Fibroblast of lung (primary cell): ENCODE results near the gene CBR3. TPM values are rescaled to one million over a fixed set of nuclear protein-coding genes. Genes with fewer than 3 reads are reported as not detected.
A peak's percentile ranks its signal among the peaks of the same experiment; 100 is the strongest.

Experiments used
- DNase-seq, 2 donors: peaks; one replicate each; pipeline versions ENCODE4 v3.0.0 to v3.0.0-alpha.2; 2010; ENCODE audit warnings: low read depth in 2 of 2
- H2AFZ ChIP-seq: 2 replicates; pipeline ENCODE4 v1.5.1; 2012; ENCODE audit warnings: low read length, control low read depth, inconsistent platforms
- H3K27ac ChIP-seq: 2 replicates; pipeline ENCODE4 v1.5.1; 2011; ENCODE audit warnings: low read length, control low read depth; ENCODE audit not compliant: insufficient read depth
- H3K27me3 ChIP-seq: 2 replicates; pipeline ENCODE4 v1.5.1; 2011; ENCODE audit warnings: mild to moderate bottlenecking, low read length; ENCODE audit not compliant: control insufficient read depth, insufficient read depth
- H3K36me3 ChIP-seq: 2 replicates; pipeline ENCODE4 v1.5.1; 2011; ENCODE audit warnings: low read length; ENCODE audit not compliant: control insufficient read depth, insufficient read depth
- H3K4me1 ChIP-seq: 2 replicates; pipeline ENCODE4 v1.5.1; 2011; ENCODE audit warnings: low read length; ENCODE audit not compliant: control insufficient read depth, insufficient read depth; ENCODE audit errors: extremely low read depth
- H3K4me2 ChIP-seq: 2 replicates; pipeline ENCODE4 v1.5.1; 2011; ENCODE audit warnings: low read length, control low read depth; ENCODE audit not compliant: insufficient read depth; ENCODE audit errors: extremely low read depth
- H3K4me3 ChIP-seq, 4 experiments: fragments of 200-600 bp in 1 of 4; sonication (generic) in 1 of 4; replicated peaks in 1 of 4; 2 replicates each; pipeline ENCODE4 v1.5.1; 2011 to 2016; ENCODE audit warnings: low read length in 4 of 4, low read depth in 3 of 4, mild to moderate bottlenecking in 3 of 4, control low read depth in 2 of 4, inconsistent platforms in 1 of 4, mixed read lengths in 1 of 4; ENCODE audit not compliant: insufficient read depth in 1 of 4; ENCODE audit errors: control extremely low read depth in 1 of 4
- H3K79me2 ChIP-seq: 2 replicates; pipeline ENCODE4 v1.5.1; 2012; ENCODE audit warnings: mild to moderate bottlenecking, low read length, inconsistent platforms; ENCODE audit not compliant: control insufficient read depth, insufficient read depth
- H3K9ac ChIP-seq: 2 replicates; pipeline ENCODE4 v1.5.1; 2011; ENCODE audit warnings: mild to moderate bottlenecking, low read length, control low read depth; ENCODE audit not compliant: insufficient read depth
- H3K9me3 ChIP-seq: 2 replicates; pipeline ENCODE4 v1.5.1; 2012; ENCODE audit warnings: low read depth, low read length; ENCODE audit not compliant: control insufficient read depth, insufficient read depth
- H4K20me1 ChIP-seq: 2 replicates; pipeline ENCODE4 v1.5.1; 2011; ENCODE audit warnings: low read length; ENCODE audit not compliant: control insufficient read depth, insufficient read depth; ENCODE audit errors: extremely low read depth
- EZH2 ChIP-seq: IDR thresholded peaks from 2 replicates; pipeline ENCODE4 v1.5.1; 2012; ENCODE audit warnings: low read length, control low read depth, mild to moderate bottlenecking; ENCODE audit errors: missing control alignments
- polyA minus RNA-seq: library from RNA; depleted of rRNA, polyadenylated mRNA; stranded (reverse); fragments of >200 nt; gene quantifications from 2 replicates; pipeline ENCODE4 v1.2.3, GENCODE V29; 2011; ENCODE audit warnings: low replicate concordance
- polyA plus RNA-seq, 2 donors: library from polyadenylated mRNA; depleted of rRNA in 1 of 2; stranded (reverse) in 1 of 2; unstranded in 1 of 2; fragments of >200 nt; gene quantifications; 2 replicates each; pipeline ENCODE4 v1.2.1, GENCODE V29; 2011 to 2012; ENCODE audit warnings: missing spikeins in 1 of 2
- total RNA-seq: library from RNA; depleted of rRNA; stranded (reverse); fragments of >200 nt; gene quantifications from 2 replicates; pipeline ENCODE4 v1.2.1, GENCODE V29; 2014
- TF ChIP-seq, protein P1 (sequence below), 2 donors: IDR thresholded peaks in 1 of 2; conservative IDR thresholded peaks in 1 of 2; 1 replicate in 1 of 2; 2 replicates in 1 of 2; pipeline ENCODE4 v1.5.1; 2011 to 2012; ENCODE audit warnings: low read length in 2 of 2, control low read depth in 1 of 2, inconsistent platforms in 1 of 2, low read depth in 1 of 2, mild to moderate bottlenecking in 1 of 2

The CBR3 gene
- total RNA-seq = 13.4 and 21.1 TPM in 2 replicates
- 13.2 and 17.8 TPM in 2 replicates for polyA plus RNA-seq
- polyA plus RNA-seq (2012) = 20.6 and 27.8 TPM in 2 replicates
- 2.5 and 5.3 TPM in 2 replicates for polyA minus RNA-seq

DNA sequence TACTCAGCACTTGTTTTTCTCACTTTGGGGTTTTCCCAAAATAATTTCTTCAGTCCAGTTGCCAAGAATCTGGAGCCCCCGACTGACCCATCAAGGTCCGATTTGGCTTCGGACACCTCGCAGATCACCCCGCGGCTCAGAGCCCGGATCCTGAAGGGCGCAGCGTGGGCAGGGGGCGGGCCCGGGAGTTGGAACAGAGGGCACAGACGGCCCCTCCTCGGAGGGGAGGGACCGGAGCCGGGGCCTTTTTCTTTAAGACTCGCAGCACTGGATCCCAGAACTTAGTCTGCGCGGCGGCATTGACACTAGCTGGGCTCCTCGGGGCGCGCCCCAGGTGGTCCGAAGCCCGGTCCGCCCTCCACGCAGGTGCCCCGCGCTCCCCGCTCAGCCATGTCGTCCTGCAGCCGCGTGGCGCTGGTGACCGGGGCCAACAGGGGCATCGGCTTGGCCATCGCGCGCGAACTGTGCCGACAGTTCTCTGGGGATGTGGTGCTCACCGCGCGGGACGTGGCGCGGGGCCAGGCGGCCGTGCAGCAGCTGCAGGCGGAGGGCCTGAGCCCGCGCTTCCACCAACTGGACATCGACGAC lies at the start of gene CBR3:
CBR3 (plus strand) TSS at position 277 of the 588 bp plus-strand sequence; CDS start at position 391, 114 bp downstream.
- Histone ChIP-seq H3K4me1 (peaks cover 11% of the 10 kb centered on the region), H3K79me2 (peaks cover 2% of the 10 kb centered on the region), H4K20me1 (no peaks in the 10 kb centered on the region), H3K36me3 (no peaks in the 10 kb centered on the region), H3K9me3 (no peaks in the 10 kb centered on the region), H3K27me3 (no peaks in the 10 kb centered on the region), H2AFZ (peak within 1 kb of the TSS; percentile 81), H3K4me3 (peak within 1 kb of the TSS; percentile 48 to 79 (median 64)), H3K4me2 (peak within 1 kb of the TSS; percentile 93), H3K27ac (peak within 1 kb of the TSS; percentile 88), H3K9ac (peak within 1 kb of the TSS; percentile 64)
- peak; percentile 39 to 74 for DNase-seq
- TF ChIP-seq, protein P1, sequence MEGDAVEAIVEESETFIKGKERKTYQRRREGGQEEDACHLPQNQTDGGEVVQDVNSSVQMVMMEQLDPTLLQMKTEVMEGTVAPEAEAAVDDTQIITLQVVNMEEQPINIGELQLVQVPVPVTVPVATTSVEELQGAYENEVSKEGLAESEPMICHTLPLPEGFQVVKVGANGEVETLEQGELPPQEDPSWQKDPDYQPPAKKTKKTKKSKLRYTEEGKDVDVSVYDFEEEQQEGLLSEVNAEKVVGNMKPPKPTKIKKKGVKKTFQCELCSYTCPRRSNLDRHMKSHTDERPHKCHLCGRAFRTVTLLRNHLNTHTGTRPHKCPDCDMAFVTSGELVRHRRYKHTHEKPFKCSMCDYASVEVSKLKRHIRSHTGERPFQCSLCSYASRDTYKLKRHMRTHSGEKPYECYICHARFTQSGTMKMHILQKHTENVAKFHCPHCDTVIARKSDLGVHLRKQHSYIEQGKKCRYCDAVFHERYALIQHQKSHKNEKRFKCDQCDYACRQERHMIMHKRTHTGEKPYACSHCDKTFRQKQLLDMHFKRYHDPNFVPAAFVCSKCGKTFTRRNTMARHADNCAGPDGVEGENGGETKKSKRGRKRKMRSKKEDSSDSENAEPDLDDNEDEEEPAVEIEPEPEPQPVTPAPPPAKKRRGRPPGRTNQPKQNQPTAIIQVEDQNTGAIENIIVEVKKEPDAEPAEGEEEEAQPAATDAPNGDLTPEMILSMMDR (conservative IDR thresholded peaks at IDR 0.05 in 1 of 2, IDR thresholded peaks at IDR 0.05 in 1 of 2; ENCODE audit: low read depth in 1 of 2, low read length in 2 of 2) = no peak
- no peak for TF ChIP-seq EZH2

DNA sequence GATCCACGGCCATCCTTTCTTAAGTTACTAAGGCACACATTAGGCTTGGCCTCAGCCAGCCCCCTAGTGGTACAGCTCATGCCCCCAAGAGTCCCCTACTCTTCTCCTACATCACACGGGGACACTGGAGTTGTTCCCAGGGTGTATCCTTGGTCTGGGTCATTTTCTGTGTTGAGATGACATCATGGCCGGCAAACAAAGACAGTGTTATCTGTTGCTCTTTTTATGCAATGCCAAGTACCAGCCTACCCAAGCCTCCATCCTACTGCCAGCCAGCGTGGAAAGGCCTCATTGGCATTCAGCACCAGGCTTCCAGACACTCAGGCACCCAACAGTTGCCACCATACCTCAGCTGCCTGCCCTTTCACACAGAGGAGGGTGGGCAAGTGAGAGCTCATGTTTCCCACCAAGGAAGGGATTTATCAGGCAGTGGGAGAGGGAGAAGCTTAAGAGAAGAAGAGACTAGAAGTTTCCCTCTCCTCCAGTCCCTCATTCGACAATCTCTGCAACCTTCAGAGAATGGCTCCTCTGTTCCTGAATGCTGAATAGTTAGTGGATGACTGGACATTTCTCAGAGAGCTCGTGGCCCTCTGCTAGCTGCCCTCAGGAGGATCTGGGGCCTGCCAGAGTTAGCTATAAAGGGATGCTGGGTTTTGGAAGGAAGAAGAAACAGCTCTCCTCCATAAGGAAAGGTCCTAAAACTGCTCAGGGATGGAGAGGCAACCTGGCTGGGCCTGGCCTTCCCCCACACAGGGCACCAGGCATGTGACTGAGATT lies 47.3 kb upstream of the CBR3 start:
- Histone ChIP-seq H3K27ac (no peak overlapping the region), H3K9me3 (no peaks in the 10 kb centered on the region), H3K4me2 (no peak overlapping the region), H3K4me3 (no peak overlapping the region), H3K9ac (no peak overlapping the region), H3K79me2 (no peaks in the 10 kb centered on the region), H3K36me3 (no peaks in the 10 kb centered on the region), H4K20me1 (no peaks in the 10 kb centered on the region), H3K4me1 (no peaks in the 10 kb centered on the region), H3K27me3 (no peaks in the 10 kb centered on the region), H2AFZ (peak overlapping the region; percentile 19)
- TF ChIP-seq, protein P1 (conservative IDR thresholded peaks at IDR 0.05 in 1 of 2, IDR thresholded peaks at IDR 0.05 in 1 of 2; ENCODE audit: low read depth in 1 of 2, low read length in 2 of 2) = no peak
- TF ChIP-seq EZH2 = no peak
- DNase-seq = peak in 1 of 2 donors; percentile 24

DNA sequence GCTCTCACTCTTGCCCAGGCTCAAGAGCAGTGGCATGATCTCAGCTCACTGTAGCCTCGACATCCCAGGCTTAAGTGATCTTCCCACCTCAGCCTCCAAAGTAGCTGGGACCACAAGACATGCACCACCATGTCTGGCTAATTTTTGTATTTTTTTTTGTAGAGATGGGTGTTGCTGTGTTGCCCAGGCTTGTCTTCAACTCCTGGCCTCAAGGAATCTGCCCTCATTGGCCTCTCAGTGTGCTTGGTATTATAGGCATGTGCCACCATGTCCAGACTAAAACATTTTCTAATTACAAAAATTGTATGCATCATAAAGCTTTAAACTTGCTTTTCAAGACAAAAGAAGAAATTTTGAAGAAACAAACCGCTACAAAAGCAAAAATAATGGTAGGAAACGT lies 44.9 kb upstream of the CBR3 start:
- TF ChIP-seq, protein P1 (conservative IDR thresholded peaks at IDR 0.05 in 1 of 2, IDR thresholded peaks at IDR 0.05 in 1 of 2; ENCODE audit: low read depth in 1 of 2, low read length in 2 of 2) = no peak
- no peak for TF ChIP-seq EZH2
- H3K4me3 ChIP-seq = no peak overlapping the region
- no peaks in the 10 kb centered on the region for H4K20me1 ChIP-seq
- H3K4me1 ChIP-seq = no peaks in the 10 kb centered on the region
- DNase-seq = no peak
- no peak overlapping the region for H3K27ac ChIP-seq
- no peak overlapping the region for H2AFZ ChIP-seq
- no peak overlapping the region for H3K4me2 ChIP-seq
- H3K27me3 ChIP-seq = no peaks in the 10 kb centered on the region
- H3K79me2 ChIP-seq = no peaks in the 10 kb centered on the region
- H3K36me3 ChIP-seq = no peaks in the 10 kb centered on the region
- H3K9me3 ChIP-seq = no peaks in the 10 kb centered on the region
- no peak overlapping the region for H3K9ac ChIP-seq
